Natural killer cell (primary cell): ENCODE results near the gene ARL8A. TPM values are rescaled to one million over a fixed set of nuclear protein-coding genes. Genes with fewer than 3 reads are reported as not detected.

Source experiments
- ATAC-seq, 3 donors: fragments of 150-1000 bp in 2 of 3; fragments of 200-7000 bp in 1 of 3; cut with Tn5 transposase; 1 replicate in 1 of 3; 2 replicates in 2 of 3; pipeline ENCODE4 v1.10.0; 2021; ENCODE audit warnings: mild to moderate bottlenecking in 2 of 3, moderate library complexity in 2 of 3
- DNase-seq, 2 donors: peaks; one replicate each; pipeline versions ENCODE4 v3.0.0 to v3.0.0-alpha.2; 2013 to 2021; ENCODE audit warnings: mixed read lengths in 1 of 2
- H3K27ac ChIP-seq: one replicate; pipeline ENCODE4 v1.5.1; 2013; ENCODE audit warnings: mild to moderate bottlenecking, low read length
- H3K27me3 ChIP-seq: one replicate; pipeline ENCODE4 v1.6.1; 2013; ENCODE audit warnings: low read length; ENCODE audit not compliant: control insufficient read depth, insufficient read depth
- H3K36me3 ChIP-seq: one replicate; pipeline ENCODE4 v1.6.1; 2013; ENCODE audit warnings: low read length; ENCODE audit not compliant: control insufficient read depth, insufficient read depth
- H3K4me1 ChIP-seq: one replicate; pipeline ENCODE4 v1.6.1; 2013; ENCODE audit warnings: low read length; ENCODE audit not compliant: control insufficient read depth, insufficient read depth
- H3K4me3 ChIP-seq: one replicate; pipeline ENCODE4 v1.5.1; 2013; ENCODE audit warnings: low read length
- H3K9me3 ChIP-seq: one replicate; pipeline ENCODE4 v1.6.1; 2013; ENCODE audit warnings: low read length; ENCODE audit not compliant: control insufficient read depth, insufficient read depth
- H3K27ac Mint-ChIP-seq, 2 donors: one replicate each; pipeline ENCODE4 v1.8.0; 2022; ENCODE audit warnings: mild to moderate bottlenecking in 2 of 2, mixed read lengths in 2 of 2, moderate library complexity in 1 of 2
- H3K27me3 Mint-ChIP-seq, 2 donors: one replicate each; pipeline ENCODE4 v1.8.0; 2022; ENCODE audit warnings: low read depth in 2 of 2, mixed read lengths in 2 of 2
- H3K36me3 Mint-ChIP-seq: one replicate; pipeline ENCODE4 v1.8.0; 2022; ENCODE audit warnings: mixed read lengths
- H3K4me1 Mint-ChIP-seq, 2 donors: one replicate each; pipeline ENCODE4 v1.8.0; 2022; ENCODE audit warnings: mixed read lengths in 2 of 2
- H3K4me3 Mint-ChIP-seq: one replicate; pipeline ENCODE4 v1.8.0; 2022; ENCODE audit warnings: mild to moderate bottlenecking, moderate library complexity, mixed read lengths
- H3K9me3 Mint-ChIP-seq, 2 donors: one replicate each; pipeline ENCODE4 v1.8.0; 2022; ENCODE audit warnings: mixed read lengths in 2 of 2
- CTCF ChIP-seq: fragments of 200-600 bp; IDR thresholded peaks from one replicate; pipeline ENCODE4 v1.8.0; 2022; ENCODE audit warnings: antibody characterized with exemption
- WGBS: methylation state at CpG from one replicate; pipeline ENCODE4 v1.1.7; 2013; ENCODE audit warnings: missing lambda C conversion rate; ENCODE audit not compliant: insufficient coverage; 5-methylcytosine and 5-hydroxymethylcytosine counted together
- intact Hi-C: fragments of 100-400 bp; cut with micrococcal nuclease; formaldehyde crosslinking; loops from one replicate; pipeline ENCODE4 v1.14.2; 2022
- total RNA-seq, 4 donors: library from RNA; stranded (reverse); fragments of 120-200 nt in 1 of 4; gene quantifications; one replicate each; pipeline versions ENCODE4 v1.2.3 to v1.2.4, GENCODE V29; 2013 to 2022

Gene ARL8A
- total RNA-seq, 3 donors from 2014 or later (not counting 1 experiment from before 2014, with no cell fraction given) = 109 to 120 (median 109) TPM

- TF ChIP-seq CTCF = no peak
- Histone ChIP-seq H3K9me3 (no peaks in the 10 kb centered on the region), H3K36me3 (peaks cover 24% of the 10 kb centered on the region), H3K27ac (no peak overlapping the region), H3K27me3 (no peaks in the 10 kb centered on the region), H3K4me1 (no peaks in the 10 kb centered on the region), H3K4me3 (no peak overlapping the region)
- H3K9me3 Mint-ChIP-seq = no peaks in the 10 kb centered on the region
- ATAC-seq (no peak), DNase-seq (no peak)
- 89% methylated on average over 8 of the region's 8 CpGs for WGBS
- H3K4me3 Mint-ChIP-seq = no peak overlapping the region
- no peaks in the 10 kb centered on the region for H3K4me1 Mint-ChIP-seq
- intact Hi-C loops = loop anchor here (10.0 kb wide), 1 partner anchor 115 kb away; the partner anchor contains the start of gene ELF3
- no peak overlapping the region for H3K27ac Mint-ChIP-seq
- no peaks in the 10 kb centered on the region for H3K27me3 Mint-ChIP-seq
- no peaks in the 10 kb centered on the region for H3K36me3 Mint-ChIP-seq
Observed at GRCh38 chr1:202129453-202130296, 14.9 kb downstream of the ARL8A start.

GRCh38 chr1:202127836-202128622, 16.5 kb downstream of the ARL8A start:
- ATAC-seq = no peak
- Mint-ChIP-seq H3K27me3 (no peaks in the 10 kb centered on the region), H3K9me3 (no peaks in the 10 kb centered on the region), H3K4me3 (no peak overlapping the region), H3K4me1 (no peaks in the 10 kb centered on the region), H3K36me3 (no peaks in the 10 kb centered on the region), H3K27ac (no peak overlapping the region)
- 93% methylated on average over 23 of the region's 26 CpGs for WGBS
- Histone ChIP-seq H3K27ac (no peak overlapping the region), H3K9me3 (no peaks in the 10 kb centered on the region), H3K36me3 (peaks cover 11% of the 10 kb centered on the region), H3K4me3 (no peak overlapping the region), H3K4me1 (no peaks in the 10 kb centered on the region), H3K27me3 (no peaks in the 10 kb centered on the region)
- DNase-seq = no peak
- no peak for TF ChIP-seq CTCF
- intact Hi-C loops = no loop called here

- H3K9me3 ChIP-seq = no peaks in the 10 kb centered on the region
- no peak overlapping the region for H3K4me3 ChIP-seq
- Mint-ChIP-seq H3K4me1 (no peaks in the 10 kb centered on the region), H3K9me3 (no peaks in the 10 kb centered on the region), H3K27ac (no peak overlapping the region), H3K36me3 (no peaks in the 10 kb centered on the region), H3K4me3 (no peak overlapping the region), H3K27me3 (no peaks in the 10 kb centered on the region)
- H3K4me1 ChIP-seq = no peaks in the 10 kb centered on the region
- TF ChIP-seq CTCF = no peak
- intact Hi-C loops = no loop called here
- WGBS = 78% methylated on average over 3 of the region's 6 CpGs
- DNase-seq = no peak
- peaks cover 3% of the 10 kb centered on the region for H3K36me3 ChIP-seq
- H3K27ac ChIP-seq = no peak overlapping the region
- H3K27me3 ChIP-seq = no peaks in the 10 kb centered on the region
- no peak for ATAC-seq
Observed at GRCh38 chr1:202127061-202127460, 17.5 kb downstream of the ARL8A start.
